WTC11 (cell line): Measurements from ENCODE around the gene GIPC2. TPM values are rescaled to one million over a fixed set of nuclear protein-coding genes. Genes with fewer than 3 reads are reported as not detected.

Experiments
- ATAC-seq: fragments of 200-7000 bp; cut with Tn5 transposase; 2 replicates; pipeline ENCODE4 v1.10.0; 2021; ENCODE audit warnings: mild to moderate bottlenecking, moderate library complexity
- CTCF ChIA-PET: fragments of 300-600 bp; sonication (Branson Sonifier 250); formaldehyde crosslinking; loops from one replicate; lab custom pipeline; 2021; ENCODE audit warnings: antibody characterized with exemption; lab: Charles Lee
- POLR2A ChIA-PET: fragments of 350-600 bp; sonication (Branson Sonifier 250); formaldehyde crosslinking; loops from one replicate; lab custom pipeline; 2021; ENCODE audit warnings: antibody characterized with exemption; lab: Charles Lee
- DNase-seq: peaks from one replicate; pipeline ENCODE4 v3.0.0; 2021; ENCODE audit warnings: low spot score
- H3K27ac Mint-ChIP-seq: 2 replicates; pipeline ENCODE4 v1.8.0; 2021; ENCODE audit warnings: mixed read lengths
- H3K27me3 Mint-ChIP-seq: 2 replicates; pipeline ENCODE4 v1.8.0; 2021; ENCODE audit warnings: low read depth, mild to moderate bottlenecking, moderate library complexity, mixed read lengths
- H3K36me3 Mint-ChIP-seq: 2 replicates; pipeline ENCODE4 v1.8.0; 2021; ENCODE audit warnings: mixed read lengths
- H3K4me1 Mint-ChIP-seq: 2 replicates; pipeline ENCODE4 v1.8.0; 2022; ENCODE audit warnings: mixed read lengths
- H3K4me3 Mint-ChIP-seq: 2 replicates; pipeline ENCODE4 v1.8.0; 2021; ENCODE audit warnings: mild to moderate bottlenecking, moderate library complexity, mixed read lengths
- H3K9me3 Mint-ChIP-seq: 2 replicates; pipeline ENCODE4 v1.8.0; 2021; ENCODE audit warnings: mixed read lengths
- ATF1 ChIP-seq: sonication (generic); formaldehyde crosslinking; IDR thresholded peaks from 2 replicates; pipeline ENCODE4 v1.8.1; 2023; ENCODE audit warnings: mild to moderate bottlenecking, moderate library complexity, missing genetic modification reagents
- E2F5 ChIP-seq: sonication (generic); formaldehyde crosslinking; IDR thresholded peaks from 2 replicates; pipeline ENCODE4 v1.8.1; 2022; ENCODE audit warnings: mild to moderate bottlenecking, moderate library complexity, missing genetic modification reagents
- ETV6 ChIP-seq: sonication (generic); formaldehyde crosslinking; IDR thresholded peaks from 2 replicates; pipeline ENCODE4 v1.8.1; 2022; ENCODE audit warnings: mild to moderate bottlenecking, missing genetic modification reagents
- FOXK1 ChIP-seq: sonication (generic); formaldehyde crosslinking; IDR thresholded peaks from 2 replicates; pipeline ENCODE4 v1.8.0; 2022; ENCODE audit warnings: mild to moderate bottlenecking, moderate library complexity, missing genetic modification reagents
- FOXP1 ChIP-seq: sonication (generic); formaldehyde crosslinking; IDR thresholded peaks from 2 replicates; pipeline ENCODE4 v1.8.0; 2022; ENCODE audit warnings: missing genetic modification reagents, mild to moderate bottlenecking, moderate library complexity, borderline replicate concordance
- GABPB1 ChIP-seq: sonication (generic); formaldehyde crosslinking; IDR thresholded peaks from 2 replicates; pipeline ENCODE4 v1.8.1; 2023; ENCODE audit warnings: mild to moderate bottlenecking, missing genetic modification reagents
- GRHL2 ChIP-seq: fragments of 250-450 bp; sonication (Bioruptor Pico); IDR thresholded peaks from 2 replicates; pipeline ENCODE4 v1.8.0; 2022; ENCODE audit warnings: mild to moderate bottlenecking, moderate library complexity; ENCODE audit not compliant: insufficient replicate concordance, severe bottlenecking
- HMGA2 ChIP-seq: fragments of 250-450 bp; sonication (Bioruptor Pico); IDR thresholded peaks from 2 replicates; pipeline ENCODE4 v1.4.0; 2021; ENCODE audit warnings: mild to moderate bottlenecking, moderate library complexity
- MAX ChIP-seq: sonication (generic); formaldehyde crosslinking; IDR thresholded peaks from 2 replicates; pipeline ENCODE4 v1.8.0; 2022; ENCODE audit warnings: mild to moderate bottlenecking, missing genetic modification reagents
- MXD4 ChIP-seq: fragments of 250-450 bp; sonication (Bioruptor Pico); IDR thresholded peaks from 2 replicates; pipeline ENCODE4 v1.8.0; 2021; ENCODE audit warnings: mild to moderate bottlenecking, moderate library complexity, borderline replicate concordance
- NR3C1 ChIP-seq: sonication (generic); formaldehyde crosslinking; conservative IDR thresholded peaks from 2 replicates; pipeline ENCODE4 v1.8.1; 2023; ENCODE audit warnings: low read depth, mild to moderate bottlenecking, missing genetic modification reagents
- PREB ChIP-seq: sonication (generic); formaldehyde crosslinking; IDR thresholded peaks from 2 replicates; pipeline ENCODE4 v1.8.1; 2022; ENCODE audit warnings: mild to moderate bottlenecking, missing genetic modification reagents, moderate library complexity, borderline replicate concordance
- SMAD4 ChIP-seq: sonication (generic); formaldehyde crosslinking; IDR thresholded peaks from 2 replicates; pipeline ENCODE4 v1.8.0; 2022; ENCODE audit warnings: mild to moderate bottlenecking, missing genetic modification reagents
- SOX15 ChIP-seq: fragments of 250-450 bp; sonication (Bioruptor Pico); IDR thresholded peaks from 2 replicates; pipeline ENCODE4 v1.9.0; 2021; ENCODE audit warnings: mild to moderate bottlenecking
- TP53 ChIP-seq: sonication (generic); formaldehyde crosslinking; IDR thresholded peaks from 2 replicates; pipeline ENCODE4 v1.8.1; 2023; ENCODE audit warnings: mild to moderate bottlenecking, missing genetic modification reagents
- ZBTB21 ChIP-seq: sonication (generic); formaldehyde crosslinking; IDR thresholded peaks from 2 replicates; pipeline ENCODE4 v1.8.1; 2023; ENCODE audit warnings: mild to moderate bottlenecking, missing genetic modification reagents, borderline replicate concordance
- ZNF138 ChIP-seq: sonication (generic); formaldehyde crosslinking; conservative IDR thresholded peaks from 2 replicates; pipeline ENCODE4 v1.8.1; 2022; ENCODE audit warnings: mild to moderate bottlenecking, moderate library complexity, missing genetic modification reagents
- ZNF232 ChIP-seq: sonication (generic); formaldehyde crosslinking; IDR thresholded peaks from 2 replicates; pipeline ENCODE4 v1.8.0; 2022; ENCODE audit warnings: mild to moderate bottlenecking, missing genetic modification reagents
- ZNF671 ChIP-seq: fragments of 250-450 bp; sonication (Bioruptor Pico); IDR thresholded peaks from 2 replicates; pipeline ENCODE4 v1.8.0; 2021; ENCODE audit warnings: mild to moderate bottlenecking
- total RNA-seq: library from RNA; stranded (reverse); gene quantifications from 3 replicates; pipeline ENCODE4 v1.2.3, GENCODE V29; 2021
- TF ChIP-seq, protein P1 (sequence below): sonication (generic); formaldehyde crosslinking; IDR thresholded peaks from 2 replicates; pipeline ENCODE4 v1.8.1; 2023; ENCODE audit warnings: mild to moderate bottlenecking, moderate library complexity, missing genetic modification reagents
- TF ChIP-seq, protein P2 (sequence below): fragments of 250-450 bp; sonication (Bioruptor Pico); IDR thresholded peaks from 2 replicates; pipeline ENCODE4 v1.9.0; 2021; ENCODE audit warnings: mild to moderate bottlenecking
- TF ChIP-seq, protein P3 (sequence below): fragments of 250-450 bp; sonication (Bioruptor Pico); IDR thresholded peaks from 2 replicates; pipeline ENCODE4 v1.9.0; 2021; ENCODE audit warnings: mild to moderate bottlenecking, borderline replicate concordance

GIPC2 gene
- total RNA-seq, 1 experiment from 2014 or later: 0.83 TPM

GRCh38 chr1:78073441-78073840 lies 27.7 kb downstream of the GIPC2 start (continued):
- TF ChIP-seq SMAD4: no peak
- no peak for TF ChIP-seq ZBTB21 (CRISPR knock-in tag)
- no peak for TF ChIP-seq GABPB1 (CRISPR knock-in tag)

GRCh38 chr1:78075621-78076020 lies 29.9 kb downstream of the GIPC2 start:
- TF ChIP-seq, protein P1, sequence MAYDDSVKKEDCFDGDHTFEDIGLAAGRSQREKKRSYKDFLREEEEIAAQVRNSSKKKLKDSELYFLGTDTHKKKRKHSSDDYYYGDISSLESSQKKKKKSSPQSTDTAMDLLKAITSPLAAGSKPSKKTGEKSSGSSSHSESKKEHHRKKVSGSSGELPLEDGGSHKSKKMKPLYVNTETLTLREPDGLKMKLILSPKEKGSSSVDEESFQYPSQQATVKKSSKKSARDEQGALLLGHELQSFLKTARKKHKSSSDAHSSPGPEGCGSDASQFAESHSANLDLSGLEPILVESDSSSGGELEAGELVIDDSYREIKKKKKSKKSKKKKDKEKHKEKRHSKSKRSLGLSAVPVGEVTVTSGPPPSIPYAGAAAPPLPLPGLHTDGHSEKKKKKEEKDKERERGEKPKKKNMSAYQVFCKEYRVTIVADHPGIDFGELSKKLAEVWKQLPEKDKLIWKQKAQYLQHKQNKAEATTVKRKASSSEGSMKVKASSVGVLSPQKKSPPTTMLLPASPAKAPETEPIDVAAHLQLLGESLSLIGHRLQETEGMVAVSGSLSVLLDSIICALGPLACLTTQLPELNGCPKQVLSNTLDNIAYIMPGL (CRISPR knock-in tag): no peak
- no peak for TF ChIP-seq TP53 (CRISPR knock-in tag)
- TF ChIP-seq, protein P2, sequence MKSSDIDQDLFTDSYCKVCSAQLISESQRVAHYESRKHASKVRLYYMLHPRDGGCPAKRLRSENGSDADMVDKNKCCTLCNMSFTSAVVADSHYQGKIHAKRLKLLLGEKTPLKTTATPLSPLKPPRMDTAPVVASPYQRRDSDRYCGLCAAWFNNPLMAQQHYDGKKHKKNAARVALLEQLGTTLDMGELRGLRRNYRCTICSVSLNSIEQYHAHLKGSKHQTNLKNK (CRISPR knock-in tag): no peak
- TF ChIP-seq MAX: no peak
- TF ChIP-seq ZNF138 (CRISPR knock-in tag): no peak
- no peak for TF ChIP-seq SOX15
- TF ChIP-seq FOXK1 (CRISPR knock-in tag): no peak
- no peak for TF ChIP-seq ZNF671
- no peak for TF ChIP-seq HMGA2 (CRISPR knock-in tag)
- no peak for TF ChIP-seq NR3C1
- no peak for TF ChIP-seq ZNF232 (CRISPR knock-in tag)
- TF ChIP-seq E2F5: no peak
- no peak for TF ChIP-seq ATF1 (CRISPR knock-in tag)
- no peak for TF ChIP-seq GRHL2 (CRISPR knock-in tag)
- no peak for TF ChIP-seq FOXP1
- TF ChIP-seq SMAD4: no peak
- TF ChIP-seq MXD4 (CRISPR knock-in tag): no peak
- no peak for TF ChIP-seq PREB (CRISPR knock-in tag)
- TF ChIP-seq, protein P3, sequence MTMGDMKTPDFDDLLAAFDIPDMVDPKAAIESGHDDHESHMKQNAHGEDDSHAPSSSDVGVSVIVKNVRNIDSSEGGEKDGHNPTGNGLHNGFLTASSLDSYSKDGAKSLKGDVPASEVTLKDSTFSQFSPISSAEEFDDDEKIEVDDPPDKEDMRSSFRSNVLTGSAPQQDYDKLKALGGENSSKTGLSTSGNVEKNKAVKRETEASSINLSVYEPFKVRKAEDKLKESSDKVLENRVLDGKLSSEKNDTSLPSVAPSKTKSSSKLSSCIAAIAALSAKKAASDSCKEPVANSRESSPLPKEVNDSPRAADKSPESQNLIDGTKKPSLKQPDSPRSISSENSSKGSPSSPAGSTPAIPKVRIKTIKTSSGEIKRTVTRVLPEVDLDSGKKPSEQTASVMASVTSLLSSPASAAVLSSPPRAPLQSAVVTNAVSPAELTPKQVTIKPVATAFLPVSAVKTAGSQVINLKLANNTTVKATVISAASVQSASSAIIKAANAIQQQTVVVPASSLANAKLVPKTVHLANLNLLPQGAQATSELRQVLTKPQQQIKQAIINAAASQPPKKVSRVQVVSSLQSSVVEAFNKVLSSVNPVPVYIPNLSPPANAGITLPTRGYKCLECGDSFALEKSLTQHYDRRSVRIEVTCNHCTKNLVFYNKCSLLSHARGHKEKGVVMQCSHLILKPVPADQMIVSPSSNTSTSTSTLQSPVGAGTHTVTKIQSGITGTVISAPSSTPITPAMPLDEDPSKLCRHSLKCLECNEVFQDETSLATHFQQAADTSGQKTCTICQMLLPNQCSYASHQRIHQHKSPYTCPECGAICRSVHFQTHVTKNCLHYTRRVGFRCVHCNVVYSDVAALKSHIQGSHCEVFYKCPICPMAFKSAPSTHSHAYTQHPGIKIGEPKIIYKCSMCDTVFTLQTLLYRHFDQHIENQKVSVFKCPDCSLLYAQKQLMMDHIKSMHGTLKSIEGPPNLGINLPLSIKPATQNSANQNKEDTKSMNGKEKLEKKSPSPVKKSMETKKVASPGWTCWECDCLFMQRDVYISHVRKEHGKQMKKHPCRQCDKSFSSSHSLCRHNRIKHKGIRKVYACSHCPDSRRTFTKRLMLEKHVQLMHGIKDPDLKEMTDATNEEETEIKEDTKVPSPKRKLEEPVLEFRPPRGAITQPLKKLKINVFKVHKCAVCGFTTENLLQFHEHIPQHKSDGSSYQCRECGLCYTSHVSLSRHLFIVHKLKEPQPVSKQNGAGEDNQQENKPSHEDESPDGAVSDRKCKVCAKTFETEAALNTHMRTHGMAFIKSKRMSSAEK (CRISPR knock-in tag): no peak
- no peak for TF ChIP-seq ETV6 (CRISPR knock-in tag)
- no peak for DNase-seq
- Mint-ChIP-seq H3K27me3 (no peaks in the 10 kb centered on the region), H3K27ac (no peak overlapping the region), H3K36me3 (no peaks in the 10 kb centered on the region), H3K9me3 (peaks cover 4% of the 10 kb centered on the region; the same call in 1 of the 2 replicates), H3K4me3 (no peak overlapping the region), H3K4me1 (peaks cover 13% of the 10 kb centered on the region)
- POLR2A ChIA-PET: no interaction called here
- CTCF ChIA-PET: interaction anchor here (1.1 kb wide), 1 partner anchor 15 kb away, joined by 5 read pairs; no protein-coding TSS in a partner anchor
- ATAC-seq: no peak
